ENCODE measurements around the gene AGBL4.

Gene AGBL4

DNA sequence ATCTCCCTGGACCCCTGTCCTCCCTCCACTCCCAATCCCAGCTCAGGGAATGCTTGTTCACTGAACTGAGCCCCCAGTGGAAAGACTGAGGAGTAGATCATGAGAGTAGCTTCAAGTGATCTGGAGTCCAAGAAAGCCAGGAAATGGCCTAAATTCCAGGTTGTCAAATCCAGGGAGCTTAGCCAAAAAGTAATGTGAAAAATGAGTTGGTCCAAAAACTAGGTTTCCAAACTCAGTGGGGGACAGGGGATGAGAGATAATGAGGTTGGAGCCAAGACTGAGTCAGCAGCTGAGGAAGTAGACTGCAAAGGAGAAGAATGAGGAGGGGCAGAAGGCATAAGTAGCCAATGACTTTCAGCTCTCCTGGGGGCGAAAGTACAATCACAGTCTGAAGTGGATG is 963.0 kb downstream of the AGBL4 start:
- TF ChIP-seq, protein P1, sequence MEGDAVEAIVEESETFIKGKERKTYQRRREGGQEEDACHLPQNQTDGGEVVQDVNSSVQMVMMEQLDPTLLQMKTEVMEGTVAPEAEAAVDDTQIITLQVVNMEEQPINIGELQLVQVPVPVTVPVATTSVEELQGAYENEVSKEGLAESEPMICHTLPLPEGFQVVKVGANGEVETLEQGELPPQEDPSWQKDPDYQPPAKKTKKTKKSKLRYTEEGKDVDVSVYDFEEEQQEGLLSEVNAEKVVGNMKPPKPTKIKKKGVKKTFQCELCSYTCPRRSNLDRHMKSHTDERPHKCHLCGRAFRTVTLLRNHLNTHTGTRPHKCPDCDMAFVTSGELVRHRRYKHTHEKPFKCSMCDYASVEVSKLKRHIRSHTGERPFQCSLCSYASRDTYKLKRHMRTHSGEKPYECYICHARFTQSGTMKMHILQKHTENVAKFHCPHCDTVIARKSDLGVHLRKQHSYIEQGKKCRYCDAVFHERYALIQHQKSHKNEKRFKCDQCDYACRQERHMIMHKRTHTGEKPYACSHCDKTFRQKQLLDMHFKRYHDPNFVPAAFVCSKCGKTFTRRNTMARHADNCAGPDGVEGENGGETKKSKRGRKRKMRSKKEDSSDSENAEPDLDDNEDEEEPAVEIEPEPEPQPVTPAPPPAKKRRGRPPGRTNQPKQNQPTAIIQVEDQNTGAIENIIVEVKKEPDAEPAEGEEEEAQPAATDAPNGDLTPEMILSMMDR (IDR thresholded peaks at IDR 0.05; ENCODE audit: borderline replicate concordance, insufficient read depth, low read depth, low read length): no peak
- no peak overlapping the region for H3K4me3 ChIP-seq (ENCODE audit: low read depth, low read length)

DNA sequence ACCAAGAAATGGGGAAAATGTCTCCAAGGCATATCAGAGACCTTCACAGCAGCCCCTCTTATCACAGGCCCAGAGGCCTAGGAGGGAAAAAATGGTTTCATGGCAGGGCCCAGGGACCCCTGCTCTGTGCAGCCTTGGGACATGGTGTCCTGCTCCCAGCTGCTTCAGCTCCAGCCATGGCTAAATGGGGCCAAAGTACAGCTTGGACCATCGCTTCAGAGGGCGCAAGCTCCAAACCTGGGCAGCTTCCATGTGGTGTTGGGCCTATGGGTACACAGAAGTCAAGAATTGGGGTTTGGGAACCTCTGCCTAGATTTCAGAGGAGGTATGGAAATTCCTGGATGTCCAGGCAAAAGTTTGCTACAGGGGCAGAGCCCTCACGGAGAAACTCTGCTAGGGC is 964.7 kb downstream of the AGBL4 start:
- TF ChIP-seq, protein P1 (IDR thresholded peaks at IDR 0.05; ENCODE audit: borderline replicate concordance, insufficient read depth, low read depth, low read length): no peak
- no peak overlapping the region for H3K4me3 ChIP-seq (ENCODE audit: low read depth, low read length)

DNA sequence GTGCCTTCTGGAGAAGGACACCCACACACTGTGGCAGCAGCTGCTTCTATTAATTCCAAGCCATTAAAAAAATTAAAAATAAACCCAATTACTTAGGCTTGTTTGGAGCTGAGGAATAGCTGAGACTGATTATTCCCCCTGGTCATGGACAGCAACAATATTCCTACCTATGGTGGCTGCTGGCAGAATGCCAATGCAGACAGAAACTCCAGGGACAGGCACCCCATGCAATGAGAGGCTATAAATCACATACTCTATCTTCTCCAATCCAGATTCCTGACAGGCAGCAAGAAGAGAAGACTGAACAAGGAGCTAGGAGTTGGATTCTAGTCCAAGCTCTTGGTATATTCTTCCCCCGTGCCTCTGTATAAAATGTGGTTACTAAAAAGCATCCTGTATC is 971.7 kb downstream of the AGBL4 start:
- no peak overlapping the region for H3K4me3 ChIP-seq (ENCODE audit: low read depth, low read length)
- TF ChIP-seq, protein P1 (IDR thresholded peaks at IDR 0.05; ENCODE audit: borderline replicate concordance, insufficient read depth, low read depth, low read length): no peak

DNA sequence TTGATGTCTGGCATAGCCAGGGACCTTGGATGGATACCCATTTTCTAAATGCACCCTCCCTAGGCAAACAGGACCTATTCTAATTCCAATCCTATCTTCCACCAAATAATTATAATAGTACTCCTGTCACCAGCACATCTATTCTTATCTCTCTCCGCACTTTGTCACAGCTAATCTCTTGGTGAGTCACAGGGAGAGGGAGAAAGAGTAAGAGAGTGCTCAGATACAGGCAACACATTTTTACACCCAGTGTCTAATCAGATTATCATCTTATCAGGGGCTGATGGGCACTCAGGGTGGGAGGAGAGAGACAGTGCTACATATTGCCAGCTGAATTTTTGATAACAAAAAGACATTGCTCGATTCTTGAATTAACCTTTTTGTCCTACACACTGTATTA is 972.1 kb downstream of the AGBL4 start:
- H3K4me3 ChIP-seq (ENCODE audit: low read depth, low read length): no peak overlapping the region
- TF ChIP-seq, protein P1 (IDR thresholded peaks at IDR 0.05; ENCODE audit: borderline replicate concordance, insufficient read depth, low read depth, low read length): no peak

DNA sequence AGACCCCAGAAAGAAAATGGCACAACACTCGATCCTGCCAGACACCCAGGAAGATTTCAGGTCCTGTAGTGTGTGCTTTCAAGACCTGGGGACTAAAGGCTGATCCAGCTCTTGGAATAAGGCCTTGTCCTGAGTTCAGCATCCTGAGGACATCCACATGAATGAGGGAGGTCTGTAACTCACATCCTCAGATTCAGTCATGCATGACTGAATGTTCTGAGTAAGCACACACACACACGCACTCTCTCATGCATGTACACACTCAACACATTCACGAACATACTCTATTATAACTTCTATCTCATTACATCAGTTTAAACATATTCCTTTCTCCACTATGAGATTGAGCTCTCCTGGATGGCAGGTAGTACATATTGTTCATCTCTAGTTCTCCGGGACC is 973.7 kb downstream of the AGBL4 start:
- TF ChIP-seq, protein P1 (IDR thresholded peaks at IDR 0.05; ENCODE audit: borderline replicate concordance, insufficient read depth, low read depth, low read length): no peak
- H3K4me3 ChIP-seq (ENCODE audit: low read depth, low read length): no peak overlapping the region

DNA sequence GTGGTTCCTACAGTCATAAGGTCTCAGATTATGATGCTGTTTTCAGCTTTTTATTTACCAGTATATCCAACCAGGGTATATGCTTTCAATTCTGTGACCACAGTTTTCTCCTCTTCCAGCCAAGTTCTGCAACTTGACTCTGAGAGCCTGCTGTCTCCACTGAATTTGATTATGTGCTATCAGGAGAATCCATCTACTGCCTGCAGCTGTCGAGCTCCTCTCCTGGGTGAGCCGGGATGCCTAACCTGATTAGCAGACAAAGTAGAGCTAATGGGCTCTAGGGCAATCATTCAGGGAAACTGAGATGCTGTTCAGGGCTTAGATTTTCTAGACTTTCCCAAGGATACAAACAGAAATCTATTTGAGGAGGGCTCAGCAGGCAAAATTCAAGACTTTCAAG is 975.6 kb downstream of the AGBL4 start:
- H3K4me3 ChIP-seq (ENCODE audit: low read depth, low read length): no peak overlapping the region
- TF ChIP-seq, protein P1 (IDR thresholded peaks at IDR 0.05; ENCODE audit: borderline replicate concordance, insufficient read depth, low read depth, low read length): no peak

DNA sequence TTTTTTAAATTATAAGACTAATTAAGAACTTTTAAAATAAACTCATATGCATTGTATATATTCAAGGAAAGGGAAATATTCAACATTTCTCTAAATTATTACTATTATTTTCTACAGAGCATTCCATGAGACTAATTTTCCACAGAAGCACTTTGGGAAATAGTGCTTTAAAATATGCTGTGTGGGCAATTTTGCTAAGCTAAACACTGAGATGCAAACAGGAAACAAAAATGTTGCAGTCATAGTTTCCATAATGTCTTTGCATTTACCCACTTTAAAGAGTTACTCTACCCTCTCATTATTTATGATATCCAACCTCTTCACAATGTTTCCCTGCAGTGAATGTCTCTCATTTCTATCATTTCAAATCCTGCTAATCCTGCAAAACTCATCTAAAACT is 977.4 kb downstream of the AGBL4 start:
- no peak overlapping the region for H3K4me3 ChIP-seq (ENCODE audit: low read depth, low read length)
- TF ChIP-seq, protein P1 (IDR thresholded peaks at IDR 0.05; ENCODE audit: borderline replicate concordance, insufficient read depth, low read depth, low read length): no peak
